GM23338 (cell line): ENCODE results near the gene FTO. TPM values are rescaled to one million over a fixed set of nuclear protein-coding genes. Genes with fewer than 3 reads are reported as not detected.

Experiments
- ATAC-seq: fragments of 200-7000 bp; cut with Tn5 transposase; 3 replicates; pipeline ENCODE4 v1.9.1; 2020
- DNase-seq: peaks from one replicate; pipeline ENCODE4 v3.0.0-alpha.2; 2015; ENCODE audit warnings: low spot score
- H2AFZ ChIP-seq: fragments of 200-600 bp; sonication (generic); 2 replicates; pipeline ENCODE4 v1.8.0; 2016; ENCODE audit warnings: antibody characterized with exemption, mild to moderate bottlenecking, moderate library complexity
- H3F3A ChIP-seq: fragments of 200-600 bp; sonication (generic); replicated peaks from 2 replicates; pipeline ENCODE4 v1.8.0; 2017; ENCODE audit warnings: antibody characterized with exemption, mixed run types, low read depth
- H3K27ac ChIP-seq: fragments of 200-600 bp; sonication (generic); 2 replicates; pipeline ENCODE4 v1.6.1; 2016; ENCODE audit warnings: low read depth
- H3K27me3 ChIP-seq: fragments of 200-600 bp; sonication (generic); 2 replicates; pipeline ENCODE4 v1.8.0; 2016; ENCODE audit warnings: mild to moderate bottlenecking, mixed run types, moderate library complexity; ENCODE audit not compliant: insufficient read depth
- H3K36me3 ChIP-seq: fragments of 200-600 bp; sonication (generic); 2 replicates; pipeline ENCODE4 v1.8.0; 2016; ENCODE audit warnings: mild to moderate bottlenecking; ENCODE audit not compliant: insufficient read depth
- H3K4me1 ChIP-seq: fragments of 200-600 bp; sonication (generic); 2 replicates; pipeline ENCODE4 v1.8.0; 2016; ENCODE audit warnings: mild to moderate bottlenecking, moderate library complexity; ENCODE audit not compliant: insufficient read depth
- H3K4me2 ChIP-seq: fragments of 200-600 bp; sonication (generic); 2 replicates; pipeline ENCODE4 v1.7.1; 2017; ENCODE audit warnings: mixed run types
- H3K4me3 ChIP-seq: fragments of 200-600 bp; sonication (generic); 2 replicates; pipeline ENCODE4 v1.6.1; 2016; ENCODE audit warnings: mixed run types
- H3K79me2 ChIP-seq: fragments of 200-600 bp; sonication (generic); replicated peaks from 2 replicates; pipeline ENCODE4 v1.8.0; 2017; ENCODE audit warnings: mild to moderate bottlenecking; ENCODE audit not compliant: insufficient read depth
- H3K9me2 ChIP-seq: fragments of 200-600 bp; sonication (generic); 2 replicates; pipeline ENCODE4 v1.8.0; 2017; ENCODE audit not compliant: insufficient read depth
- H4K20me1 ChIP-seq: fragments of 200-600 bp; sonication (generic); replicated peaks from 2 replicates; pipeline ENCODE4 v1.8.0; 2017; ENCODE audit warnings: mild to moderate bottlenecking; ENCODE audit not compliant: insufficient read depth
- H3K27ac Mint-ChIP-seq: 2 replicates; pipeline ENCODE4 v1.8.0; 2020; ENCODE audit warnings: inconsistent platforms, mild to moderate bottlenecking, moderate library complexity, mixed read lengths
- H3K27me3 Mint-ChIP-seq: 3 replicates; pipeline ENCODE4 v1.8.0; 2022; ENCODE audit warnings: low read depth, mild to moderate bottlenecking, moderate library complexity, mixed read lengths, inconsistent platforms; ENCODE audit not compliant: insufficient read depth, poor library complexity
- H3K36me3 Mint-ChIP-seq: 3 replicates; pipeline ENCODE4 v1.8.0; 2021; ENCODE audit warnings: low read depth, mild to moderate bottlenecking, inconsistent platforms, moderate library complexity, mixed read lengths
- H3K4me1 Mint-ChIP-seq: 3 replicates; pipeline ENCODE4 v1.8.0; 2020; ENCODE audit warnings: mild to moderate bottlenecking, inconsistent platforms, mixed read lengths
- H3K4me3 Mint-ChIP-seq: 3 replicates; pipeline ENCODE4 v1.8.0; 2021; ENCODE audit warnings: moderate library complexity, mild to moderate bottlenecking, inconsistent platforms, mixed read lengths
- H3K9me3 Mint-ChIP-seq: 3 replicates; pipeline ENCODE4 v1.8.0; 2020; ENCODE audit warnings: moderate library complexity, mild to moderate bottlenecking, inconsistent platforms, mixed read lengths
- CREB1 ChIP-seq: fragments of 250-450 bp; sonication (Bioruptor Pico); IDR thresholded peaks from 2 replicates; pipeline ENCODE4 v1.5.0; 2020; ENCODE audit warnings: low read depth, mild to moderate bottlenecking, moderate library complexity
- CTCF ChIP-seq, 2 experiments: fragments of 200-600 bp in 1 of 2; sonication (generic) in 1 of 2; conservative IDR thresholded peaks; 2 replicates each; pipeline versions ENCODE4 v1.5.1 to v1.6.1; 2016 to 2017; ENCODE audit warnings: antibody characterized with exemption in 2 of 2, low read depth in 2 of 2, mild to moderate bottlenecking in 2 of 2, moderate library complexity in 1 of 2
- ETS1 ChIP-seq: IDR thresholded peaks from 2 replicates; pipeline ENCODE4 v1.6.1; 2016; ENCODE audit warnings: antibody characterized with exemption
- EZH2 ChIP-seq: fragments of 200-600 bp; sonication (generic); IDR thresholded peaks from one replicate; pipeline ENCODE4 v1.8.0; 2017; ENCODE audit warnings: antibody characterized with exemption, mild to moderate bottlenecking, low read depth; ENCODE audit not compliant: unreplicated experiment
- JUNB ChIP-seq: IDR thresholded peaks from one replicate; pipeline ENCODE4 v1.6.1; 2016; ENCODE audit warnings: antibody characterized with exemption; ENCODE audit not compliant: unreplicated experiment
- NANOG ChIP-seq: IDR thresholded peaks from 2 replicates; pipeline ENCODE4 v1.6.1; 2016; ENCODE audit warnings: antibody characterized with exemption, borderline replicate concordance
- POLR2AphosphoS5 ChIP-seq: IDR thresholded peaks from 2 replicates; pipeline ENCODE4 v1.6.1; 2016; ENCODE audit warnings: antibody characterized with exemption, low read depth
- REST ChIP-seq: IDR thresholded peaks from one replicate; pipeline ENCODE4 v1.6.1; 2018; ENCODE audit warnings: antibody characterized with exemption; ENCODE audit not compliant: unreplicated experiment
- ZNF114 ChIP-seq: fragments of 250-450 bp; sonication (Bioruptor Pico); IDR thresholded peaks from 2 replicates; pipeline ENCODE4 v1.5.0; 2020; ENCODE audit warnings: mild to moderate bottlenecking, moderate library complexity
- ZNF331 ChIP-seq: fragments of 250-450 bp; sonication (Bioruptor Pico); IDR thresholded peaks from 2 replicates; pipeline ENCODE4 v1.5.0; 2020; ENCODE audit warnings: low read depth, mild to moderate bottlenecking, moderate library complexity
- polyA plus RNA-seq: library from polyadenylated mRNA; unstranded; fragments of >200 nt; fragmentation: Nextera tagmentation; extraction: Ambion mirVana; gene quantifications from 2 replicates; pipeline ENCODE4 v1.2.1, GENCODE V29; 2016
- total RNA-seq: library from RNA; depleted of rRNA; stranded (reverse); fragments of >200 nt; shearing (Covaris generic); gene quantifications from 2 replicates; pipeline ENCODE4 v1.2.3, GENCODE V29; 2014

The FTO gene
- total and polyA plus RNA-seq, 2 experiments from 2014 or later = 17.7 to 69.6 TPM

GRCh38 chr16:54164789-54165173 lies 460.8 kb downstream of the FTO start:
- H3K27ac Mint-ChIP-seq = no peak overlapping the region
- H3K27me3 ChIP-seq = no peaks in the 10 kb centered on the region
- H3K27me3 Mint-ChIP-seq = peaks cover 2% of the 10 kb centered on the region
- no peaks in the 10 kb centered on the region for H3K4me1 Mint-ChIP-seq
- no peak overlapping the region for H2AFZ ChIP-seq
- H3K4me2 ChIP-seq = no peak overlapping the region
- no peaks in the 10 kb centered on the region for H3K79me2 ChIP-seq
- no peak for DNase-seq
- no peaks in the 10 kb centered on the region for H3K9me3 Mint-ChIP-seq
- no peak overlapping the region for H3K27ac ChIP-seq
- TF ChIP-seq POLR2AphosphoS5 (no peak), JUNB (no peak)
- H3K9me2 ChIP-seq = no peaks in the 10 kb centered on the region; the same call in 1 of the 2 replicates
- H3K4me3 Mint-ChIP-seq = no peak overlapping the region
- H3F3A ChIP-seq = no peaks in the 10 kb centered on the region
- no peak for ATAC-seq
- H3K4me3 ChIP-seq = no peak overlapping the region
- no peaks in the 10 kb centered on the region for H3K36me3 ChIP-seq
- no peaks in the 10 kb centered on the region for H4K20me1 ChIP-seq
- no peaks in the 10 kb centered on the region for H3K36me3 Mint-ChIP-seq
- no peaks in the 10 kb centered on the region for H3K4me1 ChIP-seq

GRCh38 chr16:54165174-54165911 lies 461.4 kb downstream of the FTO start:
- H3K4me3 ChIP-seq = no peak overlapping the region
- H3K36me3 Mint-ChIP-seq = no peaks in the 10 kb centered on the region
- no peaks in the 10 kb centered on the region for H3K36me3 ChIP-seq
- TF ChIP-seq EZH2 (no peak), JUNB (no peak), ZNF114 (CRISPR knock-in tag) (no peak), POLR2AphosphoS5 (no peak), NANOG (no peak), CTCF (conservative IDR thresholded peaks at IDR 0.05; ENCODE audit: low read depth in 2 of 2) (no peak), ETS1 (no peak), REST (no peak), ZNF331 (CRISPR knock-in tag) (no peak), CREB1 (CRISPR knock-in tag) (no peak)
- H3K27ac Mint-ChIP-seq = no peak overlapping the region; the same call in 1 of the 2 replicates
- no peaks in the 10 kb centered on the region for H3K9me3 Mint-ChIP-seq
- H3K27me3 ChIP-seq = no peaks in the 10 kb centered on the region
- no peak for DNase-seq
- H3K4me2 ChIP-seq = no peak overlapping the region
- ATAC-seq = no peak
- no peak overlapping the region for H2AFZ ChIP-seq
- no peaks in the 10 kb centered on the region for H3K4me1 Mint-ChIP-seq
- H3K4me3 Mint-ChIP-seq = no peak overlapping the region
- H3K27me3 Mint-ChIP-seq = peaks cover 2% of the 10 kb centered on the region
- no peaks in the 10 kb centered on the region; the same call in 1 of the 2 replicates for H3K9me2 ChIP-seq
- no peaks in the 10 kb centered on the region for H3K79me2 ChIP-seq
- no peak overlapping the region for H3K27ac ChIP-seq
- no peaks in the 10 kb centered on the region for H4K20me1 ChIP-seq
- H3K4me1 ChIP-seq = no peaks in the 10 kb centered on the region
- H3F3A ChIP-seq = no peaks in the 10 kb centered on the region
